Panc1 (cell line): Measurements from ENCODE around the gene MIA3. TPM values are rescaled to one million over a fixed set of nuclear protein-coding genes. Genes with fewer than 3 reads are reported as not detected.
A peak's percentile ranks its signal among the peaks of the same experiment; 100 is the strongest.

Experiments used
- ATAC-seq: fragments of 200-7000 bp; cut with Tn5 transposase; 2 replicates; pipeline ENCODE4 v1.9.1; 2020; ENCODE audit warnings: mild to moderate bottlenecking, moderate library complexity
- BruUV-seq: library from RNA; stranded (reverse); fragments of 400-500 nt; replicated peaks from 2 replicates; lab custom pipeline; 2021; lab: Mats Ljungman, UMichigan
- CTCF ChIA-PET: fragments of 300-600 bp; sonication (Branson Sonifier 250); formaldehyde crosslinking; loops from one replicate; lab custom pipeline; 2022; ENCODE audit warnings: antibody characterized with exemption; lab: Charles Lee
- POLR2A ChIA-PET: fragments of 300-600 bp; sonication (Branson Sonifier 250); formaldehyde crosslinking; loops from one replicate; lab custom pipeline; 2022; ENCODE audit warnings: antibody characterized with exemption; lab: Charles Lee
- DNase-seq: peaks from one replicate; pipeline ENCODE4 v3.0.0-alpha.2; 2010; ENCODE audit warnings: low read depth, low spot score
- H3K27ac ChIP-seq: 2 replicates; pipeline ENCODE4 v1.5.1; 2011; ENCODE audit warnings: mild to moderate bottlenecking, low read length, inconsistent platforms
- H3K27me3 ChIP-seq: fragments of 200-500 bp; sonication (Bioruptor generic); 2 replicates; pipeline ENCODE4 v1.6.0; 2014; ENCODE audit warnings: low read length, inconsistent platforms; ENCODE audit not compliant: control insufficient read depth, insufficient read depth
- H3K36me3 ChIP-seq: fragments of 200-500 bp; sonication (Bioruptor generic); 2 replicates; pipeline ENCODE4 v1.5.1; 2014; ENCODE audit warnings: inconsistent platforms, mild to moderate bottlenecking, low read length, moderate library complexity; ENCODE audit not compliant: control insufficient read depth, insufficient read depth
- H3K4me1 ChIP-seq: 2 replicates; pipeline ENCODE4 v1.5.1; 2011; ENCODE audit warnings: inconsistent platforms, mild to moderate bottlenecking, low read length, moderate library complexity; ENCODE audit not compliant: control insufficient read depth, insufficient read depth
- H3K4me3 ChIP-seq, 2 experiments: 2 replicates each; pipeline ENCODE4 v1.5.1; 2011 to 2012; ENCODE audit warnings: low read depth in 2 of 2, low read length in 2 of 2, mild to moderate bottlenecking in 2 of 2, inconsistent platforms in 1 of 2, moderate library complexity in 1 of 2
- H3K9me3 ChIP-seq: fragments of 200-500 bp; sonication (Bioruptor generic); 2 replicates; pipeline ENCODE4 v1.5.1; 2014; ENCODE audit warnings: low read depth, mild to moderate bottlenecking, inconsistent platforms, low read length, moderate library complexity; ENCODE audit not compliant: control insufficient read depth, insufficient read depth
- CTCF ChIP-seq: fragments of 450-650 bp; IDR thresholded peaks from 2 replicates; pipeline ENCODE4 v1.5.1; 2017; ENCODE audit warnings: mild to moderate bottlenecking
- POLR2AphosphoS5 ChIP-seq: IDR thresholded peaks from 2 replicates; pipeline ENCODE4 v1.6.1; 2012; ENCODE audit warnings: mild to moderate bottlenecking, low read depth, low read length, moderate library complexity
- REST ChIP-seq, 2 experiments: IDR thresholded peaks; 2 replicates each; pipeline ENCODE4 v1.6.1; 2011 to 2012; ENCODE audit warnings: low read depth in 2 of 2, control low read depth in 1 of 2, low read length in 1 of 2, mild to moderate bottlenecking in 1 of 2, moderate library complexity in 1 of 2; ENCODE audit not compliant: insufficient read depth in 1 of 2
- SIN3A ChIP-seq: IDR thresholded peaks from 2 replicates; pipeline ENCODE4 v1.6.1; 2012; ENCODE audit warnings: low read depth, mild to moderate bottlenecking, low read length, moderate library complexity, borderline replicate concordance; ENCODE audit not compliant: insufficient read depth
- TCF7L2 ChIP-seq: IDR thresholded peaks from 2 replicates; pipeline ENCODE4 v1.6.1; 2011; ENCODE audit warnings: mild to moderate bottlenecking, low read depth, low read length, inconsistent platforms
- in situ Hi-C: cut with HindIII; loops from 2 replicates; pipeline ENCODE4 v1.10.0; 2016; ENCODE audit warnings: low sequenced_read_pairs, low pct_unique_long_range_greater_than_20kb
- intact Hi-C: fragments of 100-400 bp; cut with micrococcal nuclease; formaldehyde crosslinking; loops from one replicate; pipeline ENCODE4 v1.10.0; 2022; ENCODE audit not compliant: unreplicated experiment
- total RNA-seq: library from RNA; stranded (reverse); gene quantifications from one replicate; pipeline ENCODE4 v1.2.1, GENCODE V29; 2021; ENCODE audit not compliant: unreplicated experiment

Gene MIA3
- total RNA-seq, 1 experiment from 2014 or later: 53.5 TPM

DNA sequence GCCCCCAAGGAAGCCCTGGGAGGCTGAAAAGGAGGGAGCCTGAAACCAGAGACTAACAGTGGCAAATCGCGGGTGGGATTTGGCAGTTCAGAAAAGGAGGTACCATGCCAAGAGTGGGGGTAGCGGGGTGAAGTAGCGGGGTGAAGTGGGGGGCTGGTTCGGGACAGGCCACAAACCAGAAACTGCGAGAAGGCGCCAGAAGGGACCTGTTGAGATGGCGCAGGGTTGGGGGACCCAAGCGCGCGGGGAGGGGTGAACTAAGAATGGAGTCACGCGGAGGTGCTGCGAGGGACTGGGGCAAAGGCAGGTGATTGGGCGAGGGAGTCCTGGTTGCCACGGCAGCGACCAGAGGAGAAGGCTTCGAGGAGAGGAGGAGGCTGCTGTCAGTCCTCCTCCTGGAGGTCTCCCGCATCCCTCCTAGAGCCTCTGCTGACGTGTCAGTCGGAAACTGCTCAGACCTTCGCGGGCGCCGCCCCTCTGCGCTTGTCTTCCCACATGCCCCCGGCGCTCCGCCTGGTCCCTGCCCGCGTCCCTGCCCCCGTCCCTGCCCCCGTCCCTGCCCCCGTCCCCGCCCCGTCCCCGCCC is 438 bp upstream of the MIA3 start:
- ChIA-PET CTCF (no interaction called here), POLR2A (interaction anchor here (0.6 kb wide), 1 partner anchor 29 kb away, joined by 4 read pairs; no protein-coding TSS in a partner anchor)
- peak overlapping the region; percentile 57 to 73 for H3K4me3 ChIP-seq
- no TSS peak for BruUV-seq
- H3K9me3 ChIP-seq: no peaks in the 10 kb centered on the region
- H3K27me3 ChIP-seq: peaks cover 13% of the 10 kb centered on the region; the same call in 1 of the 2 replicates
- DNase-seq (no peak), ATAC-seq (peak; percentile 92)
- TF ChIP-seq CTCF: no peak
- peak in 1 of 2 experiments; percentile 28; a peak in 1 of 4 replicates for TF ChIP-seq REST (IDR thresholded peaks at IDR 0.05; ENCODE audit: insufficient read depth in 1 of 2, low read depth in 2 of 2, low read length in 1 of 2)
- no peak for TF ChIP-seq POLR2AphosphoS5
- peaks cover 16% of the 10 kb centered on the region for H3K4me1 ChIP-seq
- intact Hi-C loops (no loop called here), in situ Hi-C loops (no loop called here)
- peaks cover 5% of the 10 kb centered on the region; the same call in 1 of the 2 replicates for H3K36me3 ChIP-seq
- peak overlapping the region; percentile 49 for H3K27ac ChIP-seq

GRCh38 chr1:222618880-222619596 is 1.1 kb downstream of the MIA3 start:
- intact Hi-C loops: no loop called here
- no peak for TF ChIP-seq TCF7L2
- no peak for TF ChIP-seq CTCF
- no peak for TF ChIP-seq POLR2AphosphoS5
- TF ChIP-seq REST (IDR thresholded peaks at IDR 0.05; ENCODE audit: insufficient read depth in 1 of 2, low read depth in 2 of 2, low read length in 1 of 2): no peak
- TF ChIP-seq SIN3A: no peak; the same call in 1 of the 2 replicates
- Histone ChIP-seq H3K4me1 (peaks cover 16% of the 10 kb centered on the region), H3K27me3 (peaks cover under 1% of the 10 kb centered on the region; the same call in 1 of the 2 replicates), H3K36me3 (peaks cover 5% of the 10 kb centered on the region), H3K27ac (peak overlapping the region; percentile 49), H3K9me3 (no peaks in the 10 kb centered on the region), H3K4me3 (peak overlapping the region; percentile 82 to 88)
- DNase-seq (no peak), ATAC-seq (peak; percentile 68)
- ChIA-PET POLR2A (no interaction called here), CTCF (interaction anchor here (0.8 kb wide), 1 partner anchor 15 kb away, joined by 3 read pairs; no protein-coding TSS in a partner anchor)
- BruUV-seq: TSS peak; percentile 61
- in situ Hi-C loops: no loop called here
